Activated B cell treated with CpG ODN at 0.5 μM for 24 hours (primary cell): ENCODE measurements around the gene CELF4. TPM values are rescaled to one million over a fixed set of nuclear protein-coding genes. Genes with fewer than 3 reads are reported as not detected.

ENCODE experiments used
- ATAC-seq: fragments of 200-7000 bp; cut with Tn5 transposase; one replicate; pipeline ENCODE4 v1.10.0; 2021; ENCODE audit warnings: low read depth, mild to moderate bottlenecking, moderate library complexity
- CTCF ChIA-PET: fragments of 350-600 bp; sonication (Branson Sonifier 250); formaldehyde crosslinking; loops from one replicate; lab custom pipeline; 2021; ENCODE audit warnings: antibody characterized with exemption; lab: Charles Lee
- POLR2A ChIA-PET: fragments of 350-600 bp; sonication (Branson Sonifier 250); formaldehyde crosslinking; loops from one replicate; lab custom pipeline; 2021; ENCODE audit warnings: antibody characterized with exemption; lab: Charles Lee
- DNase-seq: peaks from one replicate; pipeline ENCODE4 v3.0.0; 2022
- H3K27ac Mint-ChIP-seq: one replicate; pipeline ENCODE4 v1.8.0; 2020; ENCODE audit warnings: mixed read lengths
- H3K27me3 Mint-ChIP-seq: one replicate; pipeline ENCODE4 v1.8.0; 2021; ENCODE audit warnings: mixed read lengths
- H3K36me3 Mint-ChIP-seq: one replicate; pipeline ENCODE4 v1.8.0; 2021; ENCODE audit warnings: low read depth, mixed read lengths
- H3K4me1 Mint-ChIP-seq: one replicate; pipeline ENCODE4 v1.8.0; 2021; ENCODE audit warnings: mixed read lengths
- H3K4me3 Mint-ChIP-seq: one replicate; pipeline ENCODE4 v1.8.0; 2020; ENCODE audit warnings: mild to moderate bottlenecking, mixed read lengths
- H3K9me3 Mint-ChIP-seq: one replicate; pipeline ENCODE4 v1.8.0; 2020; ENCODE audit warnings: mixed read lengths
- intact Hi-C: fragments of 100-400 bp; cut with micrococcal nuclease; formaldehyde crosslinking; loops from one replicate; pipeline ENCODE4 v1.15.1; 2024
- total RNA-seq: library from RNA; stranded (reverse); gene quantifications from 2 replicates; pipeline ENCODE4 v1.2.3, GENCODE V29; 2022
- TF ChIP-seq, protein P1 (sequence below): fragments of 200-600 bp; IDR thresholded peaks from one replicate; pipeline ENCODE4 v1.8.0; 2022; ENCODE audit warnings: antibody characterized with exemption, mild to moderate bottlenecking

Gene CELF4
- total RNA-seq, 1 donor from 2014 or later = not detected

DNA sequence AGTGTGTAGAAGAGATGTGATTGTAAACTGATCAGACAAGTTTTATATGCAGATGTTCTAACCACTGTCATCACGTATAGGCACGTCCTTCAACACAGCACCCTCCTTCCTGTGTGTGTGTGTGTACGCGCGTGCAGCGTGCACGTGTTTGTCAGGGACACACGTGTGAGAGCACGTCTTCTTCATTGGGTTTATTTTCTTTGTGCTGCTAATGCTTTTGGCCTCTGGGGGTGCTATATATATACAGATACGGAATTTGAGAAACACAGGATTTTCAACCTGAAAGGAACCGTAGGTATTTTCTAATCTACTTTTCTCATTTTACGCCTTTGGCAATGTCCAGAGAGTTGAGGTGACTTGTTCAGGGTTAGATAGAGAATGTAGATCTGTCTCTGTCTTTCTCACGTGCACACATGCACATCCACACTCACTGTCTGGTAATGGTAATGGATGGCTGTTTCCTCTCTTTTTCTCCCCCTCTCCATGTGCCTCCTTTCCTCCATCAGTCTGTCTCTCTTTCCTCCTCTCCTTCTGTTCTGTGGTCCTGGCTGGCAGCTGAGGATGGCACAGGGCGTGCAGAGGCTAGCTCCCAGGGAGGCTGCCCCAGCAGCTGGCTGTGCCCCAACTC, 13.4 kb upstream of the CELF4 start:
- no peaks in the 10 kb centered on the region for H3K9me3 Mint-ChIP-seq
- CTCF ChIA-PET = no interaction called here
- no peak overlapping the region for H3K27ac Mint-ChIP-seq
- DNase-seq = no peak
- TF ChIP-seq, protein P1, sequence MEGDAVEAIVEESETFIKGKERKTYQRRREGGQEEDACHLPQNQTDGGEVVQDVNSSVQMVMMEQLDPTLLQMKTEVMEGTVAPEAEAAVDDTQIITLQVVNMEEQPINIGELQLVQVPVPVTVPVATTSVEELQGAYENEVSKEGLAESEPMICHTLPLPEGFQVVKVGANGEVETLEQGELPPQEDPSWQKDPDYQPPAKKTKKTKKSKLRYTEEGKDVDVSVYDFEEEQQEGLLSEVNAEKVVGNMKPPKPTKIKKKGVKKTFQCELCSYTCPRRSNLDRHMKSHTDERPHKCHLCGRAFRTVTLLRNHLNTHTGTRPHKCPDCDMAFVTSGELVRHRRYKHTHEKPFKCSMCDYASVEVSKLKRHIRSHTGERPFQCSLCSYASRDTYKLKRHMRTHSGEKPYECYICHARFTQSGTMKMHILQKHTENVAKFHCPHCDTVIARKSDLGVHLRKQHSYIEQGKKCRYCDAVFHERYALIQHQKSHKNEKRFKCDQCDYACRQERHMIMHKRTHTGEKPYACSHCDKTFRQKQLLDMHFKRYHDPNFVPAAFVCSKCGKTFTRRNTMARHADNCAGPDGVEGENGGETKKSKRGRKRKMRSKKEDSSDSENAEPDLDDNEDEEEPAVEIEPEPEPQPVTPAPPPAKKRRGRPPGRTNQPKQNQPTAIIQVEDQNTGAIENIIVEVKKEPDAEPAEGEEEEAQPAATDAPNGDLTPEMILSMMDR = no peak
- POLR2A ChIA-PET = no interaction called here
- H3K4me1 Mint-ChIP-seq = no peaks in the 10 kb centered on the region
- ATAC-seq = no peak
- intact Hi-C loops = no loop called here
- H3K4me3 Mint-ChIP-seq = no peak overlapping the region
- H3K36me3 Mint-ChIP-seq = no peaks in the 10 kb centered on the region
- H3K27me3 Mint-ChIP-seq = peaks cover 8% of the 10 kb centered on the region

DNA sequence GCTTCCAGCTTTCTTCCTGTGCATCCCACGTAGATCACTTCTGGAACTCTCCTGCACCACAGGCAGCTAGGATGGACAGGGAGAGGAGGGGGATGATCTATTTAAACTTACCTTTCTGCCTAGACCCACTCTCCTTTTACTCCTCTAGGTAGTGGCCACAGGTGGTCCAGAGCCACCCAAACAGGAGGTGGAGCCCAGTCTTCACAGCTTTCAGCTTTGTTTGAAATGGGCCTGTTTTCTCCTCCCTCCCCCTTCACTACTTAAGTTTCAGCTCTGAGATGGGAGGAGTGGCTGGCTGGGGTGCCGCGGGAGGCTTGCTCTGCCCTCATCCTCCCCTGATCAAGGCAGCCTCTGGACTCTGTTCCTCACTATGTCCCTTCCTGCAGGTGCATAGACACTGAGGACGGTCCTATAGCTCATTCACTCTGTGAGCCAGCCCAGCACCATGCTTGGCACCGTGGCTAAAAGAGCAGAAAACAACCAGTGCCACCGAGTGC, 12.6 kb upstream of the CELF4 start:
- intact Hi-C loops = no loop called here
- ChIA-PET POLR2A (no interaction called here), CTCF (no interaction called here)
- H3K4me1 Mint-ChIP-seq = no peaks in the 10 kb centered on the region
- H3K36me3 Mint-ChIP-seq = no peaks in the 10 kb centered on the region
- TF ChIP-seq, protein P1 = no peak
- H3K9me3 Mint-ChIP-seq = no peaks in the 10 kb centered on the region
- DNase-seq (no peak), ATAC-seq (no peak)
- H3K27me3 Mint-ChIP-seq = peaks cover 8% of the 10 kb centered on the region
- no peak overlapping the region for H3K27ac Mint-ChIP-seq
- no peak overlapping the region for H3K4me3 Mint-ChIP-seq

DNA sequence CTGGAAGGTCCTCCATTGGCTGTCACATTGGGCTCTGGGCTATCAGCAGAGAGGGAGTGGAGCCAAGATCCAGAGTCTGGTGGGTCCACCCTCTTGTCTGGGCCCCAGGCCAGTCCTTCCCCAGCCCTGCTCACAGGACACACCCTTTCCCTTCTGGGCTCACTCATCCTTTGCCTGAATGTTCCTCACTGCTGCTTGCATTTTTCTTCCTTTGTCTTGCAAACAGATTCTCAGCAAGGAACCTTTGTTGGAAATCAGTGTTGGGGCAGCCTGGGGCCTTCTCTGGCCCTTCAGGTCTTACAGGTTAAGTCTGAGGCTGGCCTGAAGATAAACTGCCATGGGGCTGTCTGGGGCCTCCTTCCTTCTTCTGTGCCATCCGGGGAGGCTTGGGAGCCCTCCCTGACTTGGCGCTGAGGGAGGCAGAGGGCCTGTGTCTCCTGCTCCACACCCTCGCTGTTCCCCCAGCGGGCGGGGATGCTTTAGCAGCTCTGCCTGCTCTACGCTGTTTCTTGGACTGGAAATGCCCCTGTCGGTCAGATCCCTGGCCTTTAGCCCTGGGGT, 11.5 kb upstream of the CELF4 start:
- Mint-ChIP-seq H3K9me3 (no peaks in the 10 kb centered on the region), H3K4me1 (no peaks in the 10 kb centered on the region), H3K36me3 (no peaks in the 10 kb centered on the region), H3K27me3 (peaks cover 12% of the 10 kb centered on the region), H3K27ac (no peak overlapping the region), H3K4me3 (no peak overlapping the region)
- POLR2A ChIA-PET = no interaction called here
- TF ChIP-seq, protein P1 = no peak
- intact Hi-C loops = no loop called here
- no peak for DNase-seq
- ATAC-seq = no peak
- CTCF ChIA-PET = no interaction called here

DNA sequence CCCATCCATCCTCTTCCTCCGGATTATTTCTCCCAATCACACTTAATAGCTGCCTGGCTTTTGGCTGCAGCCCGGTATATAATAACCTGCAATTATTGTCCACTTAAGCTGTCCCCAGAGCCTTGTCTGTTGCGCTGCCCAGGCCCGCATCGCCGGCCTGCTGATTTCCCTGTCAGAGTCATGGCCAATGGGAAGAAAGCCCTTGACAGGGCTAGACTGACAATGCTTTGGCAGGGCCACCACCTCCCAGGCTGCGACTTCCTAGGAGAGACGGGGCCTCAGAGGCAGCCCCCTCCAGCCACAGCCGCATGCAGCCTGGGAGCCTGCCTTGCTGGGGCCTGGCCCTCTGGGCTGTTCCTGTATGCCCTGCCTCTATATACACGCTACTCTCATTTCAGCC, 10.0 kb upstream of the CELF4 start:
- H3K27ac Mint-ChIP-seq = no peak overlapping the region
- no peaks in the 10 kb centered on the region for H3K4me1 Mint-ChIP-seq
- no peaks in the 10 kb centered on the region for H3K9me3 Mint-ChIP-seq
- CTCF ChIA-PET = no interaction called here
- TF ChIP-seq, protein P1 = no peak
- no peaks in the 10 kb centered on the region for H3K36me3 Mint-ChIP-seq
- peaks cover 18% of the 10 kb centered on the region for H3K27me3 Mint-ChIP-seq
- intact Hi-C loops = no loop called here
- POLR2A ChIA-PET = no interaction called here
- H3K4me3 Mint-ChIP-seq = no peak overlapping the region
- ATAC-seq (no peak), DNase-seq (no peak)

DNA sequence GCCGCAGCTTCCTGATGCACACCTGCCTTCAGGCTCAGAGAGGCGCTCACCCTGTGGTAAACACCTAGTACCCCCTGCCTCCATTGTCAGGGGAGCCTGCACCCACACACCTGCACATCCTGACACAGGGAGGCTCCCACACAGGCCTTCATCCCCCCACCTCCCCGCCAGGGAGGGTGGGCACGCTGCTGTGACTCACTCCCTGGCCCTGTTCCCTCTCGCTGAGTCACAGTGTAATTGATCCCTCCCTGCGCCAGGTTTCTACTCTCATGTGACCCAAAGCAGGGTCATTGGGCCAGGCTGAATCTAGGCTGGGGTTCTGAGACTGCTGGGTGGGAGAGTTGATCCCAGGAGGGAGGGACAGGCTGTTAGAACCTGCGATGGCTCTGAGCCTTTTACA, 8.5 kb upstream of the CELF4 start:
- Mint-ChIP-seq H3K27ac (no peak overlapping the region), H3K4me1 (no peaks in the 10 kb centered on the region), H3K36me3 (no peaks in the 10 kb centered on the region), H3K9me3 (no peaks in the 10 kb centered on the region), H3K27me3 (peaks cover 26% of the 10 kb centered on the region), H3K4me3 (no peak overlapping the region)
- no peak for ATAC-seq
- no peak for DNase-seq
- CTCF ChIA-PET = no interaction called here
- intact Hi-C loops = no loop called here
- POLR2A ChIA-PET = no interaction called here
- TF ChIP-seq, protein P1 = no peak
